ENCODE results near the gene CAV2.

The CAV2 gene

DNA sequence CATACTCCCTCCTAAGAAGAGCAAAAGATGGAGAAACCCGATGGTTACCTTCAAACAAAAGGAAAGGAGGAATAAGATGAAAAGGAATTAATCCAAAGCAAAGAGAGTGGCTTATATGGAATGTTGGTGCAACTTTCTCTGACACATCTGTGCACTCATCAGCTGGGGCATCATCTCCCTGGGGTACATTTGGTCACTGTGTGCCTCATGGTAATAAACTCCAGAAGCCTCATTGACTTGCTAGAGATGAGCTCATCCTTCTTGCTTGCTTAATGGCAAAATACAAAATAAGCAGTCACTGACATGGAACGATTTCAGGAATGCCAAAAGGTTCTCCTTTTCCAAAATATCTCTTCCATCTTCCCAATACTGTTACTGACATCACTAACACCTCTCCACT lies 47.8 kb downstream of the CAV2 start:
- DNase-seq (ENCODE audit: low read depth) = no peak

DNA sequence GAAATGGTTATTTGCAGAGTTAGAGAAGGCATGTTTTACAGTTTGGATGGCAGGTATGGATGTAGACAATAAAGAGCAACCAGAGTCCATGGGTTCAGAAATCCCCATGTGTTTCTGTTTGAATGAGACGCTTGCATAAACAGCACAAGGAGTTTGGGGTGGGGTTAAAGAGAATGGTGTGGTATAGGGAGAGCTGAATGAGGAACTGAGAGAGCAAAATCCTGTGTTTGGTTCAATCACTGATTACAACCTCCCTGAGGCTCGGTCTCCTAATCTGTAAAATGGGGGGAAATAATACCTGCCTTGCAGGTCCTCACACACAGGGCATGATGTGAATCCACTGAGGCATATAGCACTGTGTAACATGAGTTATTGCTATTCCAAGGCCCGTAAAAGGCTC lies 49.0 kb downstream of the CAV2 start:
- no peak for DNase-seq (ENCODE audit: low read depth)

DNA sequence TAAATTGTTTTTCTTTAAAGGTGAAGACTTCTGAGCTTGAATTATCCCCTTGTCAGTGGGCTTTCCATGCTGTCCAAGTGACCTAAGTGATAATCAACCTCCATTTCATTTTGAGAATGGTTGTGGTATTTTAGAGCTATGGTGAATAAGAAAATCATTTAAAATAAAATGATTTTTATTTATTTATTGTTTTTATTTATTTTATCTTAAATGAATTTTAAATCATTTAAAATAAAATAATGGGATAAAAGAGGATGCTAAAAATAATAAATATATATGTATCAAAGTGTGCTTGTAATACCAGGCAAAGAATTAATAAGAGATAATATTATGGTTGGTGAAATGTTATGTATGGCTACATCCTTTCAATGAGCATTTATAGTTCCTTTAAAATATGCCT lies 49.8 kb downstream of the CAV2 start:
- DNase-seq (ENCODE audit: low read depth) = no peak

DNA sequence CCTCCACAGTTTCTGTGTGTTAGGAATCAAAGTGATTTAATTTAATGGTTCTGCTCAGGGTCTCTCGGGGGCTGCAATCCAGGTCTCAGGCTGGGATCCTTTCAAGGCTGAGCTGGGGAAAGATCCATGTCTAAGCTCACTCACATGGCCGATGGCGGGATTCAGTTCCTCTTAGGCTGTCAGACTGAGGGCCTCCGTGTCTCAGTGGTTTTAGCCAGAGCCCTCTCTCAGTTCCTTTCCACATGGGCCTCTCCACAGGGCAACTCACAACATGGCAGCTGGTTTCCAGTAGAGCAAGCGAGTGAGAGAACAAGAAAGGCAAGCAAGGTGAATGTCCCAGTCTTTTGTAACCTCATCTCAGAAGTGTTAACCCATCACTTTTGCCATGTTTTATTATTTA lies 52.2 kb downstream of the CAV2 start:
- no peak for DNase-seq (ENCODE audit: low read depth)

DNA sequence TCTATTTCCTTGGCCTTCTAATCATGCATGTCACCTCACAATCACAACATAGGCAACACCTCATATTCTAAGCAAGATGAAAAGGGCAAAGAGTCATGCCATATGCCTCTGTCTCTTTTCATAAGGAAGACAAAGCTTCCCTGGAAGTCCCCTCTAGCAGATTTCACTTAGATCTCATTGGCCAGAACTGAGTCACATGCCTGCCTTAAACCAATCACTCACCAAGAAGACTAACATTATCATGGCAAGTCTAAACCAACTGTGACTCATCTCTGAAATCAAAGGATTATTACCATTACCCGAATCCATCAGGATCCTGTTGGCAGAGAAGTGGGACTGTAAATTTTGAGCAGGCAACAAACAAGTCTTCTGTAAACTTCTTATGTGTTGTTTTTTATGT lies 53.1 kb downstream of the CAV2 start:
- DNase-seq (ENCODE audit: low read depth) = no peak

DNA sequence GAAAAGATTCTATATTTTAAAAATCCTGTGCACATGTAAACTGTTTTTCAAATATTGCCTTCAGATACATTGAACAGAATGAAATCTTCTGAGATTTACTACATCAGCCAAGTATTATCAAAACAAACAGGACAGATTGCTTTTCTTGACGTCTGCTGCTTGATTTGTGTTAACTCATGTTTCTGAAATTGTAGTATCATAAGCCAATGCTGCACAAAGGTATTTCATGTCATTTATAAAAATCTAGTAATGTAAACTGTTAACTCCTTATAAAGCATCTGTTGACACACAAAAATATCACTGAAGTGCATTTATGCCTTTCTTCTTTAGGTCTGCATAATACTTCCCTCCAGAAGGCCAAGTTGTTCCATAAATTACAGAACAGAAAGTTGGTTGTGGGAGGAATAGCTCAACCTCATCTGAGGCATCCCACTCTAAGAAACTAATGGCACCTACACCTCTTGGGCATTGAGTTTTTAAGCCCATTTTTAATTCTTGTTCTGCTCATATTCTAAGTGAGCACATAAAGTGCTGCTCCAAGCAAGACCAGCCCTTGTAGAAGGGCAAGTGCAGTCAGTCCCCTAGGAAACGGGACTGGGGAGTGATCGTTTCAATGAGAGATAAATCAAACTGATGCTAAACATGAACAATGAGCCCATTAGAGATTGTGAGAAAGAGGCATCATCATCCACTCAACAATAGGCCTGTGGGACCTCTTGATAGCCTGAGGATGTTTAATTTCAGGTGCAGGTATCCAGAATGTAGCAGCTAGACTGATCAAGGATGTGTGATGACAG lies 53.8 kb downstream of the CAV2 start:
- no peak for DNase-seq (ENCODE audit: low read depth)

DNA sequence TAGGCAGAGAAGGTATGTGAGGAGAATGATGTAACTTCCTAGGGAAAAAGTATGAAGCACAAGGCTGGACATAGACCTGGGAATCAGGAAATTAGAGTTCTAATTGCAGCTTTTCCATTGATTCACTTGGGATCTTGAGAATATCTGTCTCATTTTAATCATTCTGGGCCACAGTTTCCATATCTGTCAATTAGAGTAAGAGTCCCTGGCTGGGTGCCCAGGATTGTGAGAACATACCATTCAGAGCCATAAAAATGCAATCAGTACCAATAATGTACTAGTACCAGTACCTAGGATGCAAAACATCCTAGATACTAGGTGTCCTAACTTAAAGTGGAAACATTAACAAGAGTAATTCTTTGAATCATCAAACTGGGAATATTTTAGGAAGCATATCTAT lies 54.9 kb downstream of the CAV2 start:
- DNase-seq (ENCODE audit: low read depth) = no peak

DNA sequence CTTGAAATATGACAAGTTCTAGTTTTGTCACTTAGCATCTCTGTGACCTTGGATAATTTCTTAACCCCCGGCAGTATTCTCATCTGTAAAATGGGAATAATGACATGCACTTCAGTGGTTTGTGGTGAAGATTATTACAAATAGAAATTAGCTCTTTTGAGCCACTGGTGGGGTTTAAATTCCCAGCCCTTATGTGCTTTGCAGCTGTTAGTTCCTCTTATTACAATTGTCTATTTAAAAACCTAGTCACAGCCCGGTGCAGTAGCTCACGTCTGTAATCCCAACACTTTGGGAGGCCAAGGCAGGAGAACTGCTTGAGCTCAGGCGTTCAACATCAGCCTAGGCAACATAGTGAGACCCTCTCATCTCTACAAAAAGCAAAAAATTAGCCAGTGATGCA lies 55.4 kb downstream of the CAV2 start:
- no peak for DNase-seq (ENCODE audit: low read depth)

DNA sequence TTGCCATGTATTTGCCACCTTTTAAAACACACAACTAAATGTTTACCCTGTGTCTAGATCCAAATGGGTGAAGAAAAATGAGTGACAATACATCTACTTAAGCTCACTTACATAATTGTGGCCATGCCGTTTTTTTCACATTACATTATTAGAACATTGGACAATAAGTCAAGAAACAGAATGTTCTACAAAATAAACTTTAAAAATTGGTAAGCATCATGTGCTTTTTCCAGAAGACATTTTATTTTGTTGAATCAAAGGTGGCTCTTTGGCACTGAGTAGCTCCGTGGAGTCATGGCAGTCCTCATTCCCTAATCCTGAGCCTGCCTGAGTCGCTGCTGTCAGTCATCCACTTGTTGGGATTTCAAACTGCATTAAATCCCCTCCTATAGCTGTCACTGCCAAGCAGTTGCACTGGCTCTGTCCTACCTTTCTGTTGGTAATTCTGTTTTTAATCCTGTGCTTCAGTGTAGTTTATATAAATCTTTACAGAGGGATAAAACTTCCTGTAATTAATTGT lies 57.6 kb downstream of the CAV2 start:
- no peak for DNase-seq (ENCODE audit: low read depth)

DNA sequence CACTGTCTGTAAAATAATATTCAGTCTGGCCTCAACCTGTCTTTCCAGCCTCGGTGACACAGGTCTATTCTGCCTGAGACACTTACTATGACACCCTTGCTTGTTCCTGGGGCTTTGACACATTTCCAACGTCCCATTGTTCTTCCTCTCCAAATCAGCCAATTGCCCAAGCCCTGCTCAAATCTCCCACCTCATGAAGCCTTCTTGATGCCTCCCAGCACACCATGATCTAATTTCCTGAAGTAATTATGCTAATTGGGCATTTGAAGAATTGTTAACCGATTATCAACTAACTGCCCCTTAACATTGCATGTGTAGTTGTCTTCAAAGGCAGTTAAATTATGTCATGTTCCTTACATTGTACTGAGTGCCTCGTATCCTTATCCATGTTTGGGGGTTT lies 58.4 kb downstream of the CAV2 start:
- DNase-seq (ENCODE audit: low read depth) = no peak
